SK-N-SH treated with all-trans-retinoic acid at 6 μM for 48 hours (cell line): ENCODE data around the gene ALK.

Experiments used
- ATAC-seq: fragments of 200-7000 bp; cut with Tn5 transposase; 3 replicates; pipeline ENCODE4 v1.9.1; 2020; ENCODE audit warnings: mild to moderate bottlenecking, moderate library complexity
- ARNTL ChIP-seq: fragments of 450-650 bp; formaldehyde crosslinking; IDR thresholded peaks from 2 replicates; pipeline ENCODE4 v1.5.0; 2020; ENCODE audit warnings: low read depth, mild to moderate bottlenecking, moderate library complexity, borderline replicate concordance
- BACH2 ChIP-seq: fragments of 250-450 bp; sonication (Bioruptor Pico); IDR thresholded peaks from 2 replicates; pipeline ENCODE4 v1.9.0; 2021; ENCODE audit warnings: mild to moderate bottlenecking, borderline replicate concordance
- CREB5 ChIP-seq: fragments of 250-450 bp; sonication (Bioruptor Pico); IDR thresholded peaks from 2 replicates; pipeline ENCODE4 v1.5.1; 2020; ENCODE audit warnings: low read depth, mild to moderate bottlenecking, moderate library complexity
- CSDC2 ChIP-seq: fragments of 250-450 bp; sonication (Bioruptor Pico); IDR thresholded peaks from 2 replicates; pipeline ENCODE4 v1.5.0; 2020; ENCODE audit warnings: mild to moderate bottlenecking, moderate library complexity
- ISL1 ChIP-seq: fragments of 250-450 bp; sonication (Bioruptor Pico); IDR thresholded peaks from 2 replicates; pipeline ENCODE4 v2.1.2; 2022; ENCODE audit warnings: mild to moderate bottlenecking, moderate library complexity
- OSR1 ChIP-seq: fragments of 250-450 bp; sonication (Bioruptor Pico); IDR thresholded peaks from 2 replicates; pipeline ENCODE4 v1.8.0; 2022; ENCODE audit warnings: moderate library complexity, mild to moderate bottlenecking, inconsistent platforms
- POU6F1 ChIP-seq: fragments of 250-450 bp; sonication (Bioruptor Pico); IDR thresholded peaks from 2 replicates; pipeline ENCODE4 v1.8.0; 2021; ENCODE audit warnings: low read depth, mild to moderate bottlenecking, moderate library complexity, borderline replicate concordance
- PPARA ChIP-seq: fragments of 250-450 bp; sonication (Bioruptor Pico); IDR thresholded peaks from 2 replicates; pipeline ENCODE4 v1.5.0; 2020; ENCODE audit warnings: mild to moderate bottlenecking, borderline replicate concordance
- RARB ChIP-seq: fragments of 250-450 bp; sonication (Bioruptor Pico); IDR thresholded peaks from 2 replicates; pipeline ENCODE4 v1.8.0; 2021; ENCODE audit warnings: mild to moderate bottlenecking, moderate library complexity
- SNAI2 ChIP-seq: fragments of 250-450 bp; sonication (Bioruptor Pico); IDR thresholded peaks from 2 replicates; pipeline ENCODE4 v1.5.0; 2020; ENCODE audit warnings: mild to moderate bottlenecking, moderate library complexity
- TCF4 ChIP-seq: fragments of 250-450 bp; sonication (Bioruptor Pico); IDR thresholded peaks from 2 replicates; pipeline ENCODE4 v1.8.0; 2021; ENCODE audit warnings: mild to moderate bottlenecking, moderate library complexity, borderline replicate concordance
- TOX ChIP-seq: fragments of 250-450 bp; sonication (Bioruptor Pico); IDR thresholded peaks from 2 replicates; pipeline ENCODE4 v1.8.0; 2021; ENCODE audit warnings: mild to moderate bottlenecking, moderate library complexity, borderline replicate concordance
- TSHZ2 ChIP-seq: fragments of 250-450 bp; sonication (Bioruptor Pico); IDR thresholded peaks from 2 replicates; pipeline ENCODE4 v1.5.0; 2020; ENCODE audit warnings: mild to moderate bottlenecking, moderate library complexity
- ZFP3 ChIP-seq: fragments of 250-450 bp; sonication (Bioruptor Pico); IDR thresholded peaks from 2 replicates; pipeline ENCODE4 v1.5.0; 2020; ENCODE audit warnings: mild to moderate bottlenecking, moderate library complexity
- ZFP30 ChIP-seq: fragments of 450-650 bp; formaldehyde crosslinking; IDR thresholded peaks from 2 replicates; pipeline ENCODE4 v1.5.0; 2022; ENCODE audit warnings: mild to moderate bottlenecking, moderate library complexity
- ZNF70 ChIP-seq: fragments of 450-650 bp; formaldehyde crosslinking; IDR thresholded peaks from 2 replicates; pipeline ENCODE4 v1.5.0; 2020; ENCODE audit warnings: mild to moderate bottlenecking, moderate library complexity
- ZNF8 ChIP-seq: fragments of 450-650 bp; formaldehyde crosslinking; IDR thresholded peaks from 2 replicates; pipeline ENCODE4 v1.5.0; 2020; ENCODE audit warnings: mild to moderate bottlenecking, moderate library complexity
- TF ChIP-seq, protein P1 (sequence below): fragments of 250-450 bp; sonication (Bioruptor Pico); IDR thresholded peaks from 2 replicates; pipeline ENCODE4 v1.8.0; 2020; ENCODE audit warnings: mild to moderate bottlenecking, moderate library complexity, borderline replicate concordance
- TF ChIP-seq, protein P2 (sequence below): fragments of 250-450 bp; sonication (Bioruptor Pico); IDR thresholded peaks from 2 replicates; pipeline ENCODE4 v1.5.1; 2021; ENCODE audit warnings: mild to moderate bottlenecking, moderate library complexity

The ALK gene

DNA sequence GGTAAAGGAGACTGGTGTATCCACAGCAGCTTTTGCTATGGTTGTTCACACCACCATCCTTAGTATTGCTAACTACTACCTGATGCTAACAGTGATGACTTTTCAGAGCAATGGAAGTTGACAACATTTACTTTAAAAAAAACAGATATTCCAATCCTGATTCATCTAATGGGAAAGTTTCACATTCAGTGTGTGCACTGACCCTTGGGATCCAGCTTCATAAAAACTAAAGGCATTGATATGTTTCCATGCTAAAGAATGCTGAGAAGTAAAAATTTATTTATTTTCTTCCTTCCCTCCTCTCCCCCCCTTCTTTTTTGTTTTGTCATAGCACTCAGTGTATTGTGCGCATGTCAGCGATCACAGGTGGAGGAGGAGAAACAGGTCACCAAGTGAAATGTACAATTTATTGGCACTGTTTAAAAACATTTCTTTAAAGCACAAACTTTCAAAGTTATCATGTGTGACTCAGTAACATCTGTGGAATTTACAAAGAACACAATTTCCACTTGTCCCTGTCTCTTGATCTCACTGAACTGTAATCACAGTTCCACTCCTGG, 229.9 kb downstream of the ALK start:
- ATAC-seq = no peak
- TF ChIP-seq ZFP30 (no peak), RARB (CRISPR knock-in tag) (no peak), PPARA (CRISPR knock-in tag) (no peak), OSR1 (CRISPR knock-in tag) (no peak), ZNF70 (CRISPR knock-in tag) (no peak), CREB5 (CRISPR knock-in tag) (no peak), SNAI2 (no peak), ZNF8 (no peak), TSHZ2 (CRISPR knock-in tag) (no peak), POU6F1 (CRISPR knock-in tag) (no peak), TCF4 (CRISPR knock-in tag) (no peak), ZFP3 (CRISPR knock-in tag) (no peak), ARNTL (CRISPR knock-in tag) (no peak), TOX (CRISPR knock-in tag) (no peak), BACH2 (CRISPR knock-in tag) (no peak)
- TF ChIP-seq, protein P1, sequence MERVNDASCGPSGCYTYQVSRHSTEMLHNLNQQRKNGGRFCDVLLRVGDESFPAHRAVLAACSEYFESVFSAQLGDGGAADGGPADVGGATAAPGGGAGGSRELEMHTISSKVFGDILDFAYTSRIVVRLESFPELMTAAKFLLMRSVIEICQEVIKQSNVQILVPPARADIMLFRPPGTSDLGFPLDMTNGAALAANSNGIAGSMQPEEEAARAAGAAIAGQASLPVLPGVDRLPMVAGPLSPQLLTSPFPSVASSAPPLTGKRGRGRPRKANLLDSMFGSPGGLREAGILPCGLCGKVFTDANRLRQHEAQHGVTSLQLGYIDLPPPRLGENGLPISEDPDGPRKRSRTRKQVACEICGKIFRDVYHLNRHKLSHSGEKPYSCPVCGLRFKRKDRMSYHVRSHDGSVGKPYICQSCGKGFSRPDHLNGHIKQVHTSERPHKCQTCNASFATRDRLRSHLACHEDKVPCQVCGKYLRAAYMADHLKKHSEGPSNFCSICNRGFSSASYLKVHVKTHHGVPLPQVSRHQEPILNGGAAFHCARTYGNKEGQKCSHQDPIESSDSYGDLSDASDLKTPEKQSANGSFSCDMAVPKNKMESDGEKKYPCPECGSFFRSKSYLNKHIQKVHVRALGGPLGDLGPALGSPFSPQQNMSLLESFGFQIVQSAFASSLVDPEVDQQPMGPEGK (CRISPR knock-in tag) = no peak
- TF ChIP-seq, all 23 proteins: peak for 0

DNA sequence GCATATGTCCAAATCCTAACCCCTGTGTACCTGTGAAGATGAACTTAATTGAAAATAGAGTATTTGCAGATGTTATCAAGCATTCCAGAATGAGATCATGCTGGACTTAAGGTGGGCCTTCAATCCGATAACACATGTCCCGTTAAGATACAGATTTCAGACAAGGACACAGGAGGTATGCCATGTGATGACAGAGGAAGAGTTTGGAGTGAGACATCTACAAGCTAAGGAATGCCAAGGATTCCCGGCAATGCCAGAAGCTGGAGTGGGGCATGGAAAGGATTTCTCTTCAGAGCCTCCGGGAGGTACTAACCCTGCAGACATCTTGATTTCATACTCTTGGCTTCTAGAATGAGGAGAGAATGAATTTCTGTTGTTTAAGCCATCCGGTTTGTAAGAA, 231.7 kb downstream of the ALK start:
- TF ChIP-seq CREB5 (CRISPR knock-in tag) (no peak), PPARA (CRISPR knock-in tag) (no peak), TCF4 (CRISPR knock-in tag) (no peak), ZNF70 (CRISPR knock-in tag) (no peak), ZFP3 (CRISPR knock-in tag) (no peak), ZFP30 (no peak), ARNTL (CRISPR knock-in tag) (no peak), CSDC2 (CRISPR knock-in tag) (no peak), RARB (CRISPR knock-in tag) (no peak)
- TF ChIP-seq, protein P2, sequence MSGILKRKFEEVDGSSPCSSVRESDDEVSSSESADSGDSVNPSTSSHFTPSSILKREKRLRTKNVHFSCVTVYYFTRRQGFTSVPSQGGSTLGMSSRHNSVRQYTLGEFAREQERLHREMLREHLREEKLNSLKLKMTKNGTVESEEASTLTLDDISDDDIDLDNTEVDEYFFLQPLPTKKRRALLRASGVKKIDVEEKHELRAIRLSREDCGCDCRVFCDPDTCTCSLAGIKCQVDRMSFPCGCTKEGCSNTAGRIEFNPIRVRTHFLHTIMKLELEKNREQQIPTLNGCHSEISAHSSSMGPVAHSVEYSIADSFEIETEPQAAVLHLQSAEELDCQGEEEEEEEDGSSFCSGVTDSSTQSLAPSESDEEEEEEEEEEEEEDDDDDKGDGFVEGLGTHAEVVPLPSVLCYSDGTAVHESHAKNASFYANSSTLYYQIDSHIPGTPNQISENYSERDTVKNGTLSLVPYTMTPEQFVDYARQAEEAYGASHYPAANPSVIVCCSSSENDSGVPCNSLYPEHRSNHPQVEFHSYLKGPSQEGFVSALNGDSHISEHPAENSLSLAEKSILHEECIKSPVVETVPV (CRISPR knock-in tag) = no peak
- no peak for ATAC-seq

DNA sequence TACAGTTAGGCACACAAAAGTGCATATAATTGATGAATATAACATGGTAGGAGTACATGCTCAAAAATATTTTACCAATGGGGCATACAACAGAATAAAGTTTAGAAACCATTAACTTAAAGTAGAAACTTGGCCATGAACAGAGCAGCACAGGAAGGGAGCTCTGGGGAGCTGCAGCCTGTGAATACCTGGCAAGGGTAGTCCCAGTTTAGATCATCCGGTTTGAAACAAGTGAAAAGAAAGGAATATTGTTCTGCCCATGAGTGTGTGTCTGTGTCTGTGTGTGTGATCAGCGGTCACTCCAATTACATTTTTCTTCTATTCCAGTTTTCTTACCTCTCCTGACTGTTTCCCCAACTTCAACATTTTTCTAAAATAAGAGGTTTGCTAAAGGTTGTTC, 233.0 kb downstream of the ALK start:
- no peak for ATAC-seq
- TF ChIP-seq ISL1 = no peak
- TF ChIP-seq TSHZ2 (CRISPR knock-in tag) = no peak
- TF ChIP-seq CREB5 (CRISPR knock-in tag) = no peak
- TF ChIP-seq, protein P2 (CRISPR knock-in tag) = no peak
